Stomach (tissue), 4 donors: ENCODE results near the gene INVS.

Source experiments
- EP300 ChIP-seq: sonication (generic); formaldehyde crosslinking; IDR thresholded peaks from one replicate; pipeline ENCODE4 v1.6.1; 2017; ENCODE audit warnings: antibody characterized with exemption
- POLR2AphosphoS5 ChIP-seq, 3 donors: sonication (generic); formaldehyde crosslinking; IDR thresholded peaks; one replicate each; pipeline ENCODE4 v1.6.1; 2016; ENCODE audit warnings: antibody characterized with exemption in 3 of 3
- TF ChIP-seq, protein P1 (sequence below), 7 experiments: fragments of 450-650 bp in 4 of 7; fragments of 200-600 bp in 3 of 7; sonication (generic) in 3 of 7; IDR thresholded peaks; one replicate each; pipeline ENCODE4 v1.5.1; 2016 to 2019; ENCODE audit warnings: antibody characterized with exemption in 7 of 7, control low read depth in 2 of 7, mild to moderate bottlenecking in 1 of 7

DNA sequence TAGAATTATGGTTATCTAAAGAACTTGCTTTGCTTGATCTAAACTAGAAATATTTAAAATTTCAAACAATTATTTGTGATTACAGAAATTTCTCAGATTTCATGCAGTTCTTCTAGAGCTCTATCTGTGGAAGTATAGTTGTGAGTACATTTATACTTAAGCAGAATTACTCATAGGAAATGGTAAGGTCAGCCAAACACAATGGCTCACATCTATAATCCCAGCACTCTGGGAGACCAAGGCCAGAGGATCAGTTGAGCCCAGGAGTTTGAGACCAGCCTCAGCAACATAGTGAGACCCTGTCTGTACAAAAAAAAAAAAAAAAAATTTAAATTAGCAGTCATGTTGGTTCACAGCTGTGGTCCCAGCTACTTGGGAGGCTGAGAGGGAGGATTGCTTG lies 71.0 kb downstream of the INVS start:
- TF ChIP-seq, protein P1, sequence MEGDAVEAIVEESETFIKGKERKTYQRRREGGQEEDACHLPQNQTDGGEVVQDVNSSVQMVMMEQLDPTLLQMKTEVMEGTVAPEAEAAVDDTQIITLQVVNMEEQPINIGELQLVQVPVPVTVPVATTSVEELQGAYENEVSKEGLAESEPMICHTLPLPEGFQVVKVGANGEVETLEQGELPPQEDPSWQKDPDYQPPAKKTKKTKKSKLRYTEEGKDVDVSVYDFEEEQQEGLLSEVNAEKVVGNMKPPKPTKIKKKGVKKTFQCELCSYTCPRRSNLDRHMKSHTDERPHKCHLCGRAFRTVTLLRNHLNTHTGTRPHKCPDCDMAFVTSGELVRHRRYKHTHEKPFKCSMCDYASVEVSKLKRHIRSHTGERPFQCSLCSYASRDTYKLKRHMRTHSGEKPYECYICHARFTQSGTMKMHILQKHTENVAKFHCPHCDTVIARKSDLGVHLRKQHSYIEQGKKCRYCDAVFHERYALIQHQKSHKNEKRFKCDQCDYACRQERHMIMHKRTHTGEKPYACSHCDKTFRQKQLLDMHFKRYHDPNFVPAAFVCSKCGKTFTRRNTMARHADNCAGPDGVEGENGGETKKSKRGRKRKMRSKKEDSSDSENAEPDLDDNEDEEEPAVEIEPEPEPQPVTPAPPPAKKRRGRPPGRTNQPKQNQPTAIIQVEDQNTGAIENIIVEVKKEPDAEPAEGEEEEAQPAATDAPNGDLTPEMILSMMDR (IDR thresholded peaks at IDR 0.05): no peak
- TF ChIP-seq POLR2AphosphoS5 (IDR thresholded peaks at IDR 0.05) (no peak), EP300 (no peak)
